MCF 10A (cell line): Measurements from ENCODE around the gene MYMX. TPM values are rescaled to one million over a fixed set of nuclear protein-coding genes. Genes with fewer than 3 reads are reported as not detected.
A peak's percentile ranks its signal among the peaks of the same experiment; 100 is the strongest.

Experiments
- BruUV-seq: library from RNA; stranded (reverse); fragments of 400-500 nt; replicated peaks from 2 replicates; lab custom pipeline; 2021; lab: Mats Ljungman, UMichigan
- CTCF ChIA-PET: fragments of 300-600 bp; sonication (Branson Sonifier 250); formaldehyde crosslinking; extraction: SDS; loops from one replicate; lab custom pipeline; 2021; ENCODE audit warnings: antibody characterized with exemption, inconsistent platforms; lab: Yijun Ruan, JAX
- POLR2A ChIA-PET: fragments of 300-600, 350-650 bp; sonication (Branson Sonifier 250); formaldehyde crosslinking; extraction: SDS; loops from one replicate; lab custom pipeline; 2020; ENCODE audit warnings: antibody characterized with exemption, inconsistent platforms; lab: Yijun Ruan, JAX
- DNase-seq: peaks from one replicate; pipeline ENCODE4 v3.0.0-alpha.2; 2018; ENCODE audit not compliant: unreplicated experiment
- H3K27ac Mint-ChIP-seq: one replicate; pipeline ENCODE4 v1.8.0; 2022; ENCODE audit warnings: mild to moderate bottlenecking, low read depth, mixed read lengths; ENCODE audit not compliant: unreplicated experiment
- H3K27me3 Mint-ChIP-seq: one replicate; pipeline ENCODE4 v1.8.0; 2022; ENCODE audit warnings: mixed read lengths; ENCODE audit not compliant: insufficient read depth, unreplicated experiment
- H3K36me3 Mint-ChIP-seq: one replicate; pipeline ENCODE4 v1.8.0; 2022; ENCODE audit warnings: mild to moderate bottlenecking, moderate library complexity, mixed read lengths; ENCODE audit not compliant: insufficient read depth, unreplicated experiment
- H3K4me1 Mint-ChIP-seq: one replicate; pipeline ENCODE4 v1.8.0; 2022; ENCODE audit warnings: mixed read lengths; ENCODE audit not compliant: insufficient read depth, unreplicated experiment
- H3K4me3 Mint-ChIP-seq: one replicate; pipeline ENCODE4 v1.8.0; 2022; ENCODE audit warnings: mild to moderate bottlenecking, moderate library complexity, mixed read lengths; ENCODE audit not compliant: unreplicated experiment
- H3K9me3 Mint-ChIP-seq: one replicate; pipeline ENCODE4 v1.8.0; 2022; ENCODE audit warnings: mixed read lengths; ENCODE audit not compliant: unreplicated experiment
- CTCF ChIP-seq: fragments of 200-600 bp; IDR thresholded peaks from one replicate; pipeline ENCODE4 v1.8.0; 2022; ENCODE audit warnings: antibody characterized with exemption, mild to moderate bottlenecking; ENCODE audit not compliant: unreplicated experiment
- intact Hi-C: fragments of 100-400 bp; cut with micrococcal nuclease; formaldehyde crosslinking; loops from 2 replicates; pipeline ENCODE4 v1.14.1; 2022
- total RNA-seq: library from RNA; stranded (reverse); gene quantifications from 2 replicates; pipeline ENCODE4 v1.2.3, GENCODE V29; 2022

MYMX gene
- total RNA-seq, 1 experiment from 2014 or later: not detected

- no peak for DNase-seq
- Mint-ChIP-seq H3K36me3 (peaks cover 47% of the 10 kb centered on the region), H3K27me3 (no peaks in the 10 kb centered on the region), H3K9me3 (no peaks in the 10 kb centered on the region), H3K4me1 (peaks cover 50% of the 10 kb centered on the region), H3K27ac (peak overlapping the region; percentile 57), H3K4me3 (peak overlapping the region; percentile 84)
- CTCF ChIA-PET: interaction anchor here (0.7 to 1.9 kb wide), 11 partner anchors 10 to 162 kb away, joined by 3 to 14 read pairs (median 4); partner anchors contain the start of genes AARS2 and HSP90AB1
- POLR2A ChIA-PET: interaction anchor here (1.0 to 3.0 kb wide), 4 partner anchors 11 to 132 kb away, joined by 4 to 121 read pairs (median 7); partner anchors contain the start of gene HSP90AB1
- intact Hi-C loops: loop anchor here (1.0 kb wide), 1 partner anchor 37 kb away; no protein-coding TSS in a partner anchor
- no peak for TF ChIP-seq CTCF
- no TSS peak for BruUV-seq
Observed at GRCh38 chr6:44257753-44258324, 41.1 kb downstream of the MYMX start.

DNA sequence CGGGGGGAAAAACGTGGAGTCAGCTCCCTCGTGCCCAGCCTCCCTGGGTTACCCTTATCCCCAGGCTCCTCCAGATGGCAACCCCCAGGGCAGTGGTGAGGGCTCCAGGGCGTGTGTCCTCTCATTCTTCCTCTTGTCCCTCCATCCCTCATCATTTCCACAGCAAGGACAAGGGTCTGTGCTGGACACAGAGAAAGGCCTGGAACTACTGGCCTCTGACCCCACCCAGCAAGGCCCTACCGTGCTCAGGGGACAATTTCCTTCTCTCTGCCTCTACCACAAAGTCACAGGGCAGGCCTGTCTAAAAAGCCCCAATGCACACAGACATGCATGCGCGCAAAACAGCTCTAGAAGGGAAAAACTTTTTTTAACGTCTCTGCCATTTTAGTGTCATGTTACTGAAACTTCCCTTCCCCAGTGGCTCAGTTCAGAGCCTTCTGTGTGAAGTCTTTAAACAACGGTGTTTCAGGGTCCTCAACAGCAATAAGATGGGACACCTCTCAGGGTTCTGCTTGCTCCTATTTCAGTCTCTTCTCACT, 41.7 kb downstream of the MYMX start:
- H3K27ac Mint-ChIP-seq: peak overlapping the region; percentile 57
- peaks cover 50% of the 10 kb centered on the region for H3K4me1 Mint-ChIP-seq
- no peaks in the 10 kb centered on the region for H3K9me3 Mint-ChIP-seq
- TF ChIP-seq CTCF: no peak
- CTCF ChIA-PET: interaction anchor here (0.6 to 1.2 kb wide), 7 partner anchors 10 to 1119 kb away, joined by 3 to 5 read pairs (median 3); no protein-coding TSS in a partner anchor
- POLR2A ChIA-PET: interaction anchor here (1.0 kb wide), 1 partner anchor 11 kb away, joined by 5 read pairs; the partner anchor contains the start of gene HSP90AB1
- DNase-seq: no peak
- H3K36me3 Mint-ChIP-seq: peaks cover 41% of the 10 kb centered on the region
- H3K4me3 Mint-ChIP-seq: peak overlapping the region; percentile 84
- no TSS peak for BruUV-seq
- intact Hi-C loops: no loop called here
- no peaks in the 10 kb centered on the region for H3K27me3 Mint-ChIP-seq

DNA sequence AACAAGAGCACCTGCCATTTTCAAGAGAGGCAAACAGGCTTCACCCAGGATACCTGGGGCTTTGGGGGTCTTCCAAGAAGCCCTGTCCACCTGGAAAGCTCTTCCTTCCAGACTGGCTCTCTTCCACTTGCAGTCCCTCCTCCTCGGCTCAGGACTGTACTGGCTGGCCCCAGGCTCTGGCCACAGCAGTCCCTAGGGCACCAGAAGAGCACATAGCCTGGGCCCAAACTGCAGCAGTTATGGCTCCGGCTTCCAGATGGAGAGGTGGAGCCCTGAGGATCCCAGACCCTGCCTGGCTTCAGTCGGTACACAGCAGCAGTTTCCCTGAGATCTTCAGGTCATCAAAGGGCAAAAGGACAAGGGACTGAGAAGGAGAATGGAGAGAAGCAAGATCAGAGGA, 42.2 kb downstream of the MYMX start:
- Mint-ChIP-seq H3K27ac (no peak overlapping the region), H3K36me3 (peaks cover 36% of the 10 kb centered on the region)
- intact Hi-C loops: no loop called here

More for the DNA sequence above, 42.2 kb downstream of the MYMX start:
- ChIA-PET POLR2A (interaction anchor here (1.0 kb wide), 1 partner anchor 12 kb away, joined by 5 read pairs; the partner anchor contains the start of gene HSP90AB1), CTCF (interaction anchor here (0.6 to 1.2 kb wide), 6 partner anchors 9 to 1118 kb away, joined by 3 to 5 read pairs (median 4); no protein-coding TSS in a partner anchor)
- Mint-ChIP-seq H3K27me3 (no peaks in the 10 kb centered on the region), H3K4me1 (peaks cover 50% of the 10 kb centered on the region), H3K9me3 (no peaks in the 10 kb centered on the region), H3K4me3 (no peak overlapping the region)
- BruUV-seq: no TSS peak
- DNase-seq: no peak
- no peak for TF ChIP-seq CTCF
